GM12878 (cell line): Measurements from ENCODE around the gene MIXL1. TPM values are rescaled to one million over a fixed set of nuclear protein-coding genes. Genes with fewer than 3 reads are reported as not detected.

ENCODE experiments used
- ATAC-seq: fragments of 200-7000 bp; cut with Tn5 transposase; 3 replicates; pipeline ENCODE4 v1.9.1; 2020; ENCODE audit warnings: mild to moderate bottlenecking, moderate library complexity
- BruUV-seq: library from RNA; stranded (reverse); fragments of 400-500 nt; replicated peaks from 2 replicates; lab custom pipeline; 2021; lab: Mats Ljungman, UMichigan
- CTCF ChIA-PET: fragments of 300-600 bp; sonication (Branson Sonifier 250); formaldehyde crosslinking; extraction: SDS; loops from one replicate; lab custom pipeline; 2021; ENCODE audit warnings: inconsistent platforms; lab: Yijun Ruan, JAX
- POLR2A ChIA-PET: fragments of 350-600 bp; formaldehyde crosslinking; extraction: SDS; loops from one replicate; lab custom pipeline; 2021; ENCODE audit warnings: inconsistent platforms; lab: Charles Lee
- RAD21 ChIA-PET: fragments of 300-600 bp; sonication (Branson Sonifier 250); formaldehyde crosslinking; loops from one replicate; lab custom pipeline; 2023; ENCODE audit warnings: antibody characterized with exemption; ENCODE audit not compliant: unreplicated experiment; lab: Charles Lee
- SMC1A ChIA-PET: fragments of 300-600 bp; sonication (Branson Sonifier 250); formaldehyde crosslinking; loops from one replicate; lab custom pipeline; 2023; ENCODE audit not compliant: unreplicated experiment, uncharacterized antibody; lab: Charles Lee
- DNase-seq: peaks from one replicate; pipeline ENCODE4 v3.0.0-alpha.2; 2011; ENCODE audit warnings: low read depth, low spot score
- FAIRE-seq: peaks from 3 replicates; lab custom pipeline; 2011; peaks lifted over from hg19 to GRCh38; lab: Jason Lieb, UNC
- H2AFZ ChIP-seq: 2 replicates; pipeline ENCODE4 v1.6.0; 2011; ENCODE audit warnings: low read depth, low read length, control low read depth; ENCODE audit not compliant: control insufficient read depth
- H3K27ac ChIP-seq: 2 replicates; pipeline ENCODE4 v1.5.1; 2011; ENCODE audit warnings: control low read depth; ENCODE audit not compliant: control insufficient read depth, insufficient read depth
- H3K27me3 ChIP-seq, 2 experiments: replicated peaks in 1 of 2; 2 replicates each; pipeline versions ENCODE4 v1.6.0 to v1.6.1; 2011; ENCODE audit warnings: low read length in 1 of 2; ENCODE audit not compliant: control insufficient read depth in 2 of 2, insufficient read depth in 2 of 2
- H3K36me3 ChIP-seq, 2 experiments: 2 replicates each; pipeline ENCODE4 v1.5.1; 2011; ENCODE audit warnings: low read length in 1 of 2; ENCODE audit not compliant: control insufficient read depth in 2 of 2, insufficient read depth in 2 of 2
- H3K4me1 ChIP-seq: 2 replicates; pipeline ENCODE4 v1.6.1; 2011; ENCODE audit warnings: mild to moderate bottlenecking, low read length, moderate library complexity, mixed read lengths; ENCODE audit not compliant: control insufficient read depth, insufficient read depth
- H3K4me2 ChIP-seq: 2 replicates; pipeline ENCODE4 v1.6.0; 2011; ENCODE audit warnings: control low read depth; ENCODE audit not compliant: control insufficient read depth, insufficient read depth
- H3K4me3 ChIP-seq: fragments of 200-600 bp; sonication (generic); 2 replicates; pipeline ENCODE4 v1.5.1; 2016
- H3K79me2 ChIP-seq: 2 replicates; pipeline ENCODE4 v1.6.0; 2011; ENCODE audit warnings: low read length; ENCODE audit not compliant: control insufficient read depth, insufficient read depth
- H3K9ac ChIP-seq: 2 replicates; pipeline ENCODE4 v1.8.0; 2011; ENCODE audit warnings: low read length, control low read depth, mixed read lengths; ENCODE audit not compliant: control insufficient read depth, insufficient read depth
- H3K9me3 ChIP-seq: replicated peaks from 3 replicates; pipeline ENCODE4 v1.5.1; 2011; ENCODE audit warnings: mild to moderate bottlenecking, low read length; ENCODE audit not compliant: control insufficient read depth, insufficient read depth
- H4K20me1 ChIP-seq: 2 replicates; pipeline ENCODE4 v1.6.0; 2011; ENCODE audit not compliant: control insufficient read depth, insufficient read depth
- ATF3 ChIP-seq: IDR thresholded peaks from 2 replicates; pipeline ENCODE4 v1.6.1; 2011; ENCODE audit warnings: low read depth, mild to moderate bottlenecking, low read length, moderate library complexity, borderline replicate concordance; ENCODE audit errors: extremely low read depth
- BCL11A ChIP-seq: IDR thresholded peaks from 2 replicates; pipeline ENCODE4 v1.6.1; 2011; ENCODE audit warnings: low read depth, low read length
- BMI1 ChIP-seq: fragments of 450-650 bp; IDR thresholded peaks from 2 replicates; pipeline ENCODE4 v1.6.1; 2016; ENCODE audit warnings: mild to moderate bottlenecking, moderate library complexity, borderline replicate concordance
- CUX1 ChIP-seq: IDR thresholded peaks from 2 replicates; pipeline ENCODE4 v1.6.1; 2012; ENCODE audit warnings: improper control_type of control experiment, low read depth, low read length; ENCODE audit not compliant: insufficient replicate concordance
- E2F8 ChIP-seq: fragments of 450-650 bp; IDR thresholded peaks from 2 replicates; pipeline ENCODE4 v1.6.1; 2018; ENCODE audit warnings: mild to moderate bottlenecking, low read depth, moderate library complexity; ENCODE audit not compliant: partially characterized antibody
- FOXK2 ChIP-seq: fragments of 450-650 bp; IDR thresholded peaks from 2 replicates; pipeline ENCODE4 v1.6.1; 2017; ENCODE audit warnings: mild to moderate bottlenecking, moderate library complexity
- NR2C1 ChIP-seq: fragments of 450-650 bp; IDR thresholded peaks from 2 replicates; pipeline ENCODE4 v1.6.1; 2017; ENCODE audit warnings: antibody characterized with exemption, mild to moderate bottlenecking, moderate library complexity
- TCF12 ChIP-seq: IDR thresholded peaks from 2 replicates; pipeline ENCODE4 v1.6.1; 2011; ENCODE audit warnings: low read depth, mild to moderate bottlenecking, low read length
- ZBTB33 ChIP-seq: fragments of 450-650 bp; IDR thresholded peaks from 2 replicates; pipeline ENCODE4 v1.6.1; 2017; ENCODE audit warnings: mild to moderate bottlenecking
- WGBS: methylation state at CpG from one replicate; pipeline ENCODE4 v1.1.6; 2016; ENCODE audit warnings: low lambda C conversion rate; ENCODE audit not compliant: insufficient replicate concordance, insufficient coverage; ENCODE audit errors: missing lambda C conversion rate; 5-methylcytosine and 5-hydroxymethylcytosine counted together
- in situ Hi-C: fragments of 300-500 bp; cut with MboI; formaldehyde crosslinking; loops from 9 replicates; pipeline ENCODE4 v1.14.3; 2018; ENCODE audit warnings: mixed read lengths
- intact Hi-C: fragments of 100-400 bp; cut with micrococcal nuclease; formaldehyde crosslinking; loops from one replicate; pipeline ENCODE4 v1.14.2; 2022; ENCODE audit not compliant: unreplicated experiment
- polyA plus RNA-seq, 11 experiments: library from polyadenylated mRNA; depleted of rRNA in 4 of 11; unstranded in 6 of 11; stranded (reverse) in 5 of 11; fragments of >200 nt; fragmentation: Nextera tagmentation in 4 of 11; fragmentation: Illumina TruSeq in 1 of 11; extraction: Ambion mirVana in 4 of 11; extraction: Trizol in 1 of 11; gene quantifications; 1 replicate in 1 of 11; 2 replicates in 10 of 11; pipeline versions ENCODE4 v1.2.1 to v1.2.3, GENCODE V29; 2011 to 2016; ENCODE audit warnings: inconsistent platforms in 2 of 11, missing spikeins in 2 of 11, low read depth in 1 of 11
- total RNA-seq, 4 experiments: library from RNA; depleted of rRNA in 3 of 4; stranded (reverse); fragments of >200 nt in 3 of 4; fragmentation: Illumina TruSeq in 1 of 4; extraction: Trizol in 1 of 4; gene quantifications; 2 replicates each; pipeline versions ENCODE4 v1.2.1 to v1.2.3, GENCODE V29; 2013 to 2021

MIXL1 gene
- total and polyA plus RNA-seq, 10 of the 15 experiments (the other 5 are each of a cell fraction or from before 2014, with no cell fraction given) = 0.11 to 0.25 (median 0.20) TPM; not detected in 2

GRCh38 chr1:226222686-226223085 lies 778 bp upstream of the MIXL1 start:
- no peak for FAIRE-seq
- BruUV-seq = no TSS peak
- in situ Hi-C loops (no loop called here), intact Hi-C loops (no loop called here)
- DNase-seq = no peak
- SMC1A ChIA-PET = no interaction called here
- POLR2A ChIA-PET = no interaction called here
- Histone ChIP-seq H3K4me3 (no peak overlapping the region), H3K27ac (no peak overlapping the region), H3K27me3 (no peaks in the 10 kb centered on the region), H3K36me3 (no peaks in the 10 kb centered on the region), H3K4me1 (no peaks in the 10 kb centered on the region; the same call in 1 of the 2 replicates), H4K20me1 (no peaks in the 10 kb centered on the region), H3K4me2 (no peak overlapping the region), H3K9me3 (no peaks in the 10 kb centered on the region), H3K79me2 (no peaks in the 10 kb centered on the region), H3K9ac (no peak overlapping the region), H2AFZ (no peak overlapping the region)
- TF ChIP-seq TCF12 (no peak), E2F8 (no peak), FOXK2 (no peak), BMI1 (no peak), NR2C1 (no peak), BCL11A (no peak), CUX1 (no peak), ZBTB33 (no peak), ATF3 (no peak)
- no peak for ATAC-seq
- RAD21 ChIA-PET = no interaction called here
- 98% methylated on average over 10 of the region's 10 CpGs for WGBS
- CTCF ChIA-PET = interaction anchor here (1.3 kb wide), 1 partner anchor 97 kb away, joined by 4 read pairs; no protein-coding TSS in a partner anchor
